ENCODE data around the gene ZNF777. TPM values are rescaled to one million over a fixed set of nuclear protein-coding genes. Genes with fewer than 3 reads are reported as not detected.
"Not testable (repeated sequence)": the region's sequence is repeated elsewhere in the genome, so short reads cannot be mapped to it uniquely, and the experiment has no call there.

The ZNF777 gene
- total RNA-seq, 2 donors from 2014 or later: 6.0 to 8.4 TPM

- H3K36me3 ChIP-seq: no peaks in the 10 kb centered on the region
- H3K4me3 ChIP-seq: peak overlapping the region; percentile 27 to 40
- H3K9me3 ChIP-seq: no peaks in the 10 kb centered on the region
- no peak for TF ChIP-seq CTCF (IDR thresholded peaks at IDR 0.05)
- H3K27ac ChIP-seq: peak overlapping the region in 1 of 2 donors; percentile 58
- H3K4me1 ChIP-seq: peaks cover 0 to 11% of the 10 kb centered on the region in 2 donors
- DNase-seq (ENCODE audit: low spot score): no peak
- H3K27me3 ChIP-seq: no peaks in the 10 kb centered on the region
These were observed 45.3 kb downstream of the ZNF777 start for GRCh38 chr7:149415391-149416071.

GRCh38 chr7:149414745-149415390, 46.0 kb downstream of the ZNF777 start:
- Histone ChIP-seq H3K36me3 (no peaks in the 10 kb centered on the region), H3K4me1 (peaks cover 0 to 11% of the 10 kb centered on the region in 2 donors), H3K4me3 (peak overlapping the region; percentile 27 to 40), H3K27ac (peak overlapping the region in 1 of 2 donors; percentile 58), H3K27me3 (no peaks in the 10 kb centered on the region), H3K9me3 (no peaks in the 10 kb centered on the region)
- DNase-seq (ENCODE audit: low spot score): peak; percentile 84
- TF ChIP-seq CTCF (IDR thresholded peaks at IDR 0.05): no peak

- Histone ChIP-seq H3K27me3 (no peaks in the 10 kb centered on the region), H3K36me3 (no peaks in the 10 kb centered on the region), H3K27ac (no peak overlapping the region), H3K4me3 (no peak overlapping the region), H3K4me1 (peaks cover 0 to 11% of the 10 kb centered on the region in 2 donors), H3K9me3 (no peaks in the 10 kb centered on the region)
- TF ChIP-seq CTCF (IDR thresholded peaks at IDR 0.05): no peak
- DNase-seq (ENCODE audit: low spot score): no peak
These were observed 46.7 kb downstream of the ZNF777 start for GRCh38 chr7:149414171-149414570.

GRCh38 chr7:149413083-149413482, 47.8 kb downstream of the ZNF777 start:
- not testable (repeated sequence) for H3K9me3 ChIP-seq; H3K36me3 ChIP-seq; H3K27ac ChIP-seq; DNase-seq (ENCODE audit: low spot score); H3K27me3 ChIP-seq; H3K4me3 ChIP-seq
- H3K4me1 ChIP-seq: peaks cover 0 to 11% of the 10 kb centered on the region in 2 donors

- Histone ChIP-seq H3K27ac (no peak overlapping the region), H3K9me3 (no peaks in the 10 kb centered on the region), H3K27me3 (no peaks in the 10 kb centered on the region), H3K36me3 (no peaks in the 10 kb centered on the region), H3K4me3 (no peak overlapping the region), H3K4me1 (peaks cover 0 to 7% of the 10 kb centered on the region in 2 donors)
- DNase-seq (ENCODE audit: low spot score): no peak
- TF ChIP-seq CTCF (IDR thresholded peaks at IDR 0.05): no peak
These were observed 51.0 kb downstream of the ZNF777 start for GRCh38 chr7:149409895-149410294.

- H3K27me3 ChIP-seq: no peaks in the 10 kb centered on the region
- H3K9me3 ChIP-seq: no peaks in the 10 kb centered on the region
- no peaks in the 10 kb centered on the region for H3K4me1 ChIP-seq
- H3K4me3 ChIP-seq: no peak overlapping the region
- TF ChIP-seq CTCF (IDR thresholded peaks at IDR 0.05): no peak
- H3K36me3 ChIP-seq: no peaks in the 10 kb centered on the region
- no peak for DNase-seq (ENCODE audit: low spot score)
- H3K27ac ChIP-seq: no peak overlapping the region
These were observed 56.0 kb downstream of the ZNF777 start for GRCh38 chr7:149404825-149405224.

All from right atrium auricular region (tissue), 2 donors.